LNCAP (cell line): ENCODE measurements around the gene METTL23.

Experiments
- CTCF ChIP-seq: fragments of 450-650 bp; IDR thresholded peaks from 2 replicates; pipeline ENCODE4 v1.5.1; 2017; ENCODE audit warnings: mild to moderate bottlenecking

METTL23 gene

GRCh38 chr17:76689859-76690258 is 36.8 kb upstream of the METTL23 start:
- no peak for TF ChIP-seq CTCF

GRCh38 chr17:76690596-76691280 is 35.9 kb upstream of the METTL23 start:
- no peak for TF ChIP-seq CTCF

GRCh38 chr17:76691379-76692191 is 35.1 kb upstream of the METTL23 start:
- no peak for TF ChIP-seq CTCF

- TF ChIP-seq CTCF: no peak
Measured at GRCh38 chr17:76695059-76695831, 31.4 kb upstream of the METTL23 start.

- TF ChIP-seq CTCF: no peak
Measured at GRCh38 chr17:76696763-76697701, 29.6 kb upstream of the METTL23 start.

- no peak for TF ChIP-seq CTCF
Measured at GRCh38 chr17:76697702-76698465, 28.8 kb upstream of the METTL23 start.
